Chondrocyte (in vitro differentiated cells): ENCODE measurements around the gene PIP4P1. TPM values are rescaled to one million over a fixed set of nuclear protein-coding genes. Genes with fewer than 3 reads are reported as not detected.

Experiments used
- DNase-seq: peaks from one replicate; pipeline ENCODE4 v3.0.0; 2021; ENCODE audit warnings: mixed read lengths, low spot score
- H3K27ac Mint-ChIP-seq: one replicate; pipeline ENCODE4 v1.8.0; 2021; ENCODE audit warnings: mild to moderate bottlenecking, moderate library complexity, mixed read lengths; ENCODE audit not compliant: unreplicated experiment
- H3K27me3 Mint-ChIP-seq: 2 replicates; pipeline ENCODE4 v1.8.0; 2021; ENCODE audit warnings: low read depth, mixed read lengths
- H3K36me3 Mint-ChIP-seq: 2 replicates; pipeline ENCODE4 v1.8.0; 2021; ENCODE audit warnings: low read depth, mixed read lengths
- H3K4me1 Mint-ChIP-seq: 2 replicates; pipeline ENCODE4 v1.8.0; 2021; ENCODE audit warnings: low read depth, mild to moderate bottlenecking, mixed read lengths
- H3K4me3 Mint-ChIP-seq: one replicate; pipeline ENCODE4 v1.8.0; 2021; ENCODE audit warnings: mild to moderate bottlenecking, moderate library complexity, mixed read lengths; ENCODE audit not compliant: unreplicated experiment
- H3K9me3 Mint-ChIP-seq: 2 replicates; pipeline ENCODE4 v1.8.0; 2021; ENCODE audit warnings: low read depth, mixed read lengths
- CTCF ChIP-seq: fragments of 200-600 bp; sonication (generic); IDR thresholded peaks from 2 replicates; pipeline ENCODE4 v1.5.0; 2021; ENCODE audit warnings: antibody characterized with exemption, mild to moderate bottlenecking, moderate library complexity
- total RNA-seq: library from RNA; stranded (reverse); gene quantifications from 3 replicates; pipeline ENCODE4 v1.2.1, GENCODE V29; 2021

PIP4P1 gene
- total RNA-seq, 1 donor from 2014 or later: 36.9 TPM

GRCh38 chr14:20434701-20435581 is 26.3 kb downstream of the PIP4P1 start:
- H3K4me3 Mint-ChIP-seq: no peak overlapping the region
- H3K4me1 Mint-ChIP-seq: peaks cover 10% of the 10 kb centered on the region
- peaks cover under 1% of the 10 kb centered on the region for H3K27me3 Mint-ChIP-seq
- no peaks in the 10 kb centered on the region for H3K9me3 Mint-ChIP-seq
- no peak overlapping the region for H3K27ac Mint-ChIP-seq
- DNase-seq: no peak
- TF ChIP-seq CTCF: no peak
- H3K36me3 Mint-ChIP-seq: no peaks in the 10 kb centered on the region

GRCh38 chr14:20429801-20430669 is 31.2 kb downstream of the PIP4P1 start:
- H3K9me3 Mint-ChIP-seq: no peaks in the 10 kb centered on the region
- no peak for DNase-seq
- no peak for TF ChIP-seq CTCF
- no peaks in the 10 kb centered on the region for H3K36me3 Mint-ChIP-seq
- H3K27ac Mint-ChIP-seq: no peak overlapping the region
- peaks cover 7% of the 10 kb centered on the region for H3K4me1 Mint-ChIP-seq
- H3K4me3 Mint-ChIP-seq: no peak overlapping the region
- H3K27me3 Mint-ChIP-seq: no peaks in the 10 kb centered on the region

- no peak overlapping the region for H3K4me3 Mint-ChIP-seq
Observed at GRCh38 chr14:20428802-20429201, 32.4 kb downstream of the PIP4P1 start.

GRCh38 chr14:20428010-20428365 is 33.2 kb downstream of the PIP4P1 start:
- Mint-ChIP-seq H3K27ac (peak overlapping the region; percentile 20), H3K9me3 (no peaks in the 10 kb centered on the region), H3K27me3 (no peaks in the 10 kb centered on the region), H3K36me3 (no peaks in the 10 kb centered on the region), H3K4me3 (no peak overlapping the region), H3K4me1 (peaks cover 7% of the 10 kb centered on the region)
- TF ChIP-seq CTCF: no peak
- no peak for DNase-seq

More at GRCh38 chr14:20428802-20429201, 32.4 kb downstream of the PIP4P1 start:
- TF ChIP-seq CTCF: no peak
- DNase-seq: no peak
- H3K4me1 Mint-ChIP-seq: peaks cover 7% of the 10 kb centered on the region
- no peak overlapping the region for H3K27ac Mint-ChIP-seq
- H3K27me3 Mint-ChIP-seq: no peaks in the 10 kb centered on the region
- no peaks in the 10 kb centered on the region for H3K36me3 Mint-ChIP-seq
- no peaks in the 10 kb centered on the region for H3K9me3 Mint-ChIP-seq
